Stimulated activated CD8-positive, alpha-beta memory T cell treated with anti-CD3 and anti-CD28 coated beads, Interleukin-4, amount 100 ng/mL, for 1 hour (primary cell): ENCODE results near the gene GUCY1A1.

Source experiments
- DNase-seq, 2 donors: peaks; one replicate each; pipeline ENCODE4 v3.0.0-alpha.2; 2020; ENCODE audit warnings: low read depth in 2 of 2, low spot score in 1 of 2

Gene GUCY1A1

DNA sequence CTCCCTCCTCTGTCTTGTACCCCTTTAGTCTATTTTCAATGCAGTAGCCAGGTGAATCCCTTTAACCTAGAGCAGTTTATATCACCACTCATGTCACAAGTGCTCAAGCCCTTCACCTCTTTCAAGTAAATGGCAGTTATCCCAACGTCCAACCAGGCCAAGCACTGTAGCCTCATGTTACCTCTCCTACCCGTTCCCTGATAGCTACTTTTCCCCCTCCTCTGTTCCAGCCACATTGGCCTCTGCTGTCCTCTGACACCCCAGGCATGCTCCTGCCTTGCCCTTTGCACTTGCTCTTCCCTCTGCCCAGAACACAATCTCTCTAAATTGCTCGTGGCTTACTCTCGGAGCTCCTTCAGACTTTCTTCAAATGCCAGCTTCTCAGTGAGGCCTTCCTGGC lies 107.4 kb downstream of the GUCY1A1 start:
- DNase-seq, result no peak

DNA sequence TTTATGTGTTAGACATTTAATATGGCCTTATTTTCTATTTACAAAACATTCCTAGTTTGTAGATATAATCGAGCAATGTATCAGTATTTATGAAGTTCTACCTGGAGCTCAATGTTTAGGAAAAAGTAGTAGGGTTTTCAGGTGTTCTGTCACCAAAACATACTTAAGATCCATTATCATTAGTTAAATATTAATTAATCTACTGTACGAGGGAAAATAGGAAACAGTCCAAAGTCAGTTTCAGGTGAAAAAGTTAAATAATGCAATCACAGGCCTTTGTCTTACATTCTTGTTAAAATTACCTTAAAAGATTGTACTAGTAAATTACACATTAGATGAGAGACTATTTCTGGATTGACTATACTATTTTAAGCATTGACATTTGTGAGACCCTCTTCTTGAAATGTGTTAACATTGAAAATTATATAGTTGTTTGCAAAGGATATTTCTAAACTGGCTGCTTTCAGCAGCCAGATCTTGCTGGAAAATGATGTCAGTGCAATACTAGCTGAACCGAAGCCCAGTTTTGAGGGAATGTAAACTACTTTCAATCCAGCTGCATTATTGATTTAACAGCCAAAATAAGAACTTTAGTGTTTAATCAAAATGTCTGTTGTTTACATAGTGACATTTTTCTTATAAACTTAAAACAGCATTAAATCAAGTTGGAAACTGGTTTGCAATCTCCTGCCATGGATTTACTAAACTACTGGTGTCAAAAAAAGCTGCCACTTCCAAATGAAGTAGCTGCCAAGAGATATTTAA lies 111.5 kb downstream of the GUCY1A1 start:
- no peak for DNase-seq

DNA sequence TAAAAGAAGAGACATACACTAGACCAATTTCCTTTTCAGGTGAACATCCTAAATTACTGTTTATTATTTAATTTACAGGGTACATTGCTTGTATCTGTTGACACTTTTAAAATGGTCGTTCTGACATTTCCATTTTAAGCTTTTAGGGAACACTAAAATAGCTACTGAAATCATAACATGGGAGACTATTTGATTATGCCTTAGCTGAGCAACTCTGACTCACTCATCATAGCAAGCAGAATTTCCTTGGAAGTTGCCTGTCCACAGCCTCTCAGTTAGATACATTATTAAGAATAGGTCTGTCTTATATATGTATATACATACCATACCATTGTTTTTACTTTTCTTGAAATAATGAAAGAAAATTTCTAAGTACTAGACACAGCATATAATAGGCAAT lies 114.1 kb downstream of the GUCY1A1 start:
- no peak for DNase-seq

DNA sequence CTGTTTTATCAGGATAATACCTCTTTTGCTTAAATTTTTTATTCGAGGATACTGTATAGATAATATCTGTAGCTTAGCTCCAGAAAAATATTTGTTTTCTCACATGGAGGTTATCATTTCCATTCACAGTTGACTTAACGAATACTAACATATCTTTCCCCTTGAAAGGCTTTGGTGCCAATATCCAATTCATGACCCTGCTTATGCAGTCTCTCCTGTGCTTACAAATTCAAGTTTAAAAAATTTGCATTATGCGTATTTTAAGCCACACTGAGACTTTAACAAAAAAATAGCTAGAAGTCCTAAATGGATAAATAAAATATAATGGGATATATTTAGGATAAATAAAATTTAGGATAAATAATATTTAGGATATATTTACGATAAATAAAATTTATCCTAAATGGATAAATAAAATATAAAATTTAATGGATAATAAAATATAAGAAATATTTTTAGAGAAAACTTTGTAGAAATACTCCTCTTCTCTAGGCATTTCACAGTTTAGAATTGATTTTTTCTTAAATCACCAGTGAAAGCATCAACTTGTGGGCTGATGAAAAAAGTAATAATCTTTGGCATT lies 114.7 kb downstream of the GUCY1A1 start:
- no peak for DNase-seq
